DMS153 treated with DMSO at 0.1 percent for 48 hours (cell line): Measurements from ENCODE around the gene PCGF2.

Source experiments
- DNase-seq: peaks from one replicate; lab custom pipeline; 2025; ENCODE audit not compliant: unreplicated experiment; lab: John Stamatoyannopoulos, UW

The PCGF2 gene

GRCh38 chr17:38719943-38720641 lies 28.0 kb downstream of the PCGF2 start:
- DNase-seq = no peak

GRCh38 chr17:38719289-38719942 lies 28.7 kb downstream of the PCGF2 start:
- DNase-seq = no peak

- no peak for DNase-seq
Measured at GRCh38 chr17:38717139-38717745, 30.9 kb downstream of the PCGF2 start.

DNA sequence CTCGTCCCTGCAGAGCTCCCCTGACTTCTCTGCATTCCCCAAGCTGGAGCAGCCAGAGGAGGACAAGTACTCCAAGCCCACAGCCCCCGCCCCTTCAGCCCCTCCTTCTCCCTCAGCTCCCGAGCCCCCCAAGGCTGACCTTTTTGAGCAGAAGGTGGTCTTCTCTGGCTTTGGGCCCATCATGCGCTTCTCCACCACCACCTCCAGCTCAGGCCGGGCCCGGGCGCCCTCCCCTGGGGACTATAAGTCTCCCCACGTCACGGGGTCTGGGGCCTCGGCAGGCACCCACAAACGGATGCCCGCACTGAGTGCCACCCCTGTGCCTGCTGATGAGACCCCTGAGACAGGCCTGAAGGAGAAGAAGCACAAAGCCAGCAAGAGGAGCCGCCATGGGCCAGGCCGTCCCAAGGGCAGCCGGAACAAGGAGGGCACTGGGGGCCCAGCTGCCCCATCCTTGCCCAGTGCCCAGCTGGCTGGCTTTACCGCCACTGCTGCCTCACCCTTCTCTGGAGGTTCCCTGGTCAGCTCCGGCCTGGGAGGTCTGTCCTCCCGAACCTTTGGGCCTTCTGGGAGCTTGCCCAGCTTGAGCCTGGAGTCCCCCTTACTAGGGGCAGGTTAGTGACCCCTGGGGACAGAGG lies 31.6 kb downstream of the PCGF2 start:
- DNase-seq = no peak

- no peak for DNase-seq
Measured at GRCh38 chr17:38715216-38715943, 32.8 kb downstream of the PCGF2 start.

DNA sequence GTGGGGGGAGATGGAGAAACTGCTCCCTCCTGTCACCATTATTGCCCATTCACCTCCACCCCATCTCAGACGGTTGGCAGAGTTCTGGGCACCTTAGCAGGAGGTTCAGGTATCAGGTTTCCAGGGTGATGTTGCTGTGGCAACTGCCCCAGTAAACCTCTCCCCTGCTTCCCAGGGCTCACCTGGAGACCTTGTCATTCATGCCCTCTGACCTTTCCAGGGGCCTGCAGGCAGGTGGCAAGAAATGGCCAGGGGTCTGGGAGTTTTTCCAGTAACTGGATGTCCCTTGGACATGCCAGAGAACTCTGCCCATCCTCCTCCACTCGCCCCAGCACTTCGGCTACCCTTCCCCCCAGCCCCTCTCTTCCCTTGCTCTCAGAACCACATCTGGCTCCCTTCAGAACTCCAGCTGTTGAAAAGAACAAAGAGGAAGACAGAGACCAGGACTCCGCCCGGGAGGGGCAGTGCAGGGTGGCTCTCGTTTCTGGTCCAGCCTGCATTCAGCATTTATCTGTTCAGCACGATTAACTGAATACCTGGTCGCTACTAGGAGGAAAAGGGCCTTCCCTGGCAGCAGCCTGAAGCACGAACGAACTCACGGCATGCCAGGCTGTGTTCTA lies 34.6 kb downstream of the PCGF2 start:
- DNase-seq = no peak

- no peak for DNase-seq
Measured at GRCh38 chr17:38712593-38712992, 35.5 kb downstream of the PCGF2 start.

DNA sequence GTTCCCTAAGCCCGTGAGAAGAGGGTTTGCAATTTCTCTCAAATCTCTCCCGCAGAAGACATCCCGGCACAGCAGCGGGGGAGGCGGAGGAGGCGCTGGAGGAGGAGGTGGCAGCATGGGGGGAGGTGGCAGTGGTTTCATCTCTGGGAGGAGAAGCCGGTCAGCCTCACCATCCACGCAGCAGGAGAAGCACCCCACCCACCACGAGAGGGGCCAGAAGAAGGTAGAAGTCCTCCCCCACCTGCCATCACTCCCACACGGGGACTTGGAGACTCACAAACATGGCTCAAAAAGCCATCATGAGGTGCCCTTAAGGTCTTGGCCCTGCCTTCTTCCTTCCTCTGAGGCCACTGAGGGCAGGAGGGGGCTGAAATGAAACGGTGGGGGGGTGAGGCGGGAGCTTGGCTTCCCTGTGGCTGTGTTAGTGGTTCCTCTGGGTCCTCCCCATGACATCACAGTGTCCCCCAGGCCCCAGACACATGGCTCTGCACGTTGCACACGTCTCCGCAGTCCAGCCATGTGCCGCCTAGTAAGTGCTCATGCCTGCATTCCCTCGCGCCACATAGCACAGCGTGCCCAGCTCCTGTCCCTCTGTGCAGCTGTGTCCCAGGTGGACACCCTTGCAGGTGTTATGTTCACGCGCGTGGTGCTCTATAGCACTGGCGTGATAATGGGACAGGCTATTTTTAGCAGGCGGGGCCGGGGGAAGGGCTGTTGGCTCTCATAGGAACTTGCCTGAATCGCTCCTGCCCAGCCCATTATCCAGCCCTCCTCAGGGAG lies 36.2 kb downstream of the PCGF2 start:
- DNase-seq = no peak

- DNase-seq = no peak
Measured at GRCh38 chr17:38710985-38711384, 37.2 kb downstream of the PCGF2 start.

GRCh38 chr17:38710604-38710962 lies 37.6 kb downstream of the PCGF2 start:
- no peak for DNase-seq

DNA sequence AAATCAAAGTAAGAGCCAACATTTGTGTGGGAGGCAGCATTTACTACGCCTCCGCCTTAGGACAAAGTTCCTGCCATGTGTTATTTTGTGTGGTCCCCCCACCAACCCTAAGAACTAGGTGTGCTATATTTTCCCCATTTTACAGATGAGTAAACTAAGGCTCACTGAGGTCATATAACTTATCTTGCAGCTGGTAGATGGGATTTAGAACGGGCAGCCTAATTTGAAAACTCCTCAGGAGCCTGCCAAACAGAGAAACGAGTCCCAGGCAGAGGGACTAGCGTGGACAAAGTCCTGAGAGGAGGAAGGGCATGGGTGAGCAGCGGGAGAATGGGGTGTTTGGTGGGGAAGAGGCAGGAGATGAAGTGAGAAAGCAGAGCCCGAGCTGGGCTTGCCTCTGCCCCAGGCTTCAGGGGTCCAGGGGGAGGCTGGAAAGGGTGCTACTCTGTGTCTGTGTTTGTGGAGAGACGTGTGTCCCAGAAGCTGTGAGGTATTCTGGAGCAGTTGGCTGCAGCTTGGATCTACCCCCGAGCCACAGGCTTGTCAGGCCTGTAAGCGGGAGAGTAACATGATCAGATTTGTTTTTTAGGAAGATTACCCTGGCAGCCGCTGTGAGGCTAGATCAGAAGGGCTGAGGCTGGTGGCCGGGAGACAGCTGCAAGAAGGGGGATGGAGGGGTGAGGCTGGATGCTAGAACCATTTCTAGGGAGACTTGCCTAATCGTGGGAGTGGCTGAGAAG lies 38.1 kb downstream of the PCGF2 start:
- DNase-seq = no peak

DNA sequence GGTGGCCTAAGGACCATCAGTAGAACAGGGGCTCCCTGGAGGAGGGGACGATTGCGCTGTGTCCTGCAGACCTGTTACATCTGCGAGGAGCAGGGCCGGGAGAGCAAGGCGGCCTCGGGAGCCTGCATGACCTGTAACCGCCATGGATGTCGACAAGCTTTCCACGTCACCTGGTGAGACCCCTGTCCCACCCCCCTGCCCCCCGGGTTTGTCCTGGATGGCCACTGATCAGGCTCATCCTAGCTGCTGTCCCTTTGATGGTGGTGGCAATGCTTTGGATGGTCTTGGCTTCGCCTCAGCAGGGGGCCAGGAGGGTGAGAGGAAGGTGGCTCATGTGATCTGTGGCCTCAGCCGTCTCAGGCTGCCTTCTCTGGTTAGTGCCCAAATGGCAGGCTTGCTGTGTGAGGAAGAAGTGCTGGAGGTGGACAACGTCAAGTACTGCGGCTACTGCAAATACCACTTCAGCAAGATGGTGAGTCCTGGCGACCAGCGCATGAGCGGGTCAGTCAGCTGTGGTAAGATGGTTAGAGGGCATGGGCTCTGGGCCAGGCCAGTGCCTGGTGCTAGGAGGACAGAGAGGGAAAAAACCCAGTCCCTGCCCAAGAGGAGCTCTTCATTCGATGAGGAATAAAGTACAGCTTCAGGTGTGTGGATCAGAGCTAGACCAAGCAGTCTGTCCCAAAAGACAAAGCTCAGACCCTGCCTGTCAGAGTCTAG lies 38.9 kb downstream of the PCGF2 start:
- DNase-seq = no peak

DNA sequence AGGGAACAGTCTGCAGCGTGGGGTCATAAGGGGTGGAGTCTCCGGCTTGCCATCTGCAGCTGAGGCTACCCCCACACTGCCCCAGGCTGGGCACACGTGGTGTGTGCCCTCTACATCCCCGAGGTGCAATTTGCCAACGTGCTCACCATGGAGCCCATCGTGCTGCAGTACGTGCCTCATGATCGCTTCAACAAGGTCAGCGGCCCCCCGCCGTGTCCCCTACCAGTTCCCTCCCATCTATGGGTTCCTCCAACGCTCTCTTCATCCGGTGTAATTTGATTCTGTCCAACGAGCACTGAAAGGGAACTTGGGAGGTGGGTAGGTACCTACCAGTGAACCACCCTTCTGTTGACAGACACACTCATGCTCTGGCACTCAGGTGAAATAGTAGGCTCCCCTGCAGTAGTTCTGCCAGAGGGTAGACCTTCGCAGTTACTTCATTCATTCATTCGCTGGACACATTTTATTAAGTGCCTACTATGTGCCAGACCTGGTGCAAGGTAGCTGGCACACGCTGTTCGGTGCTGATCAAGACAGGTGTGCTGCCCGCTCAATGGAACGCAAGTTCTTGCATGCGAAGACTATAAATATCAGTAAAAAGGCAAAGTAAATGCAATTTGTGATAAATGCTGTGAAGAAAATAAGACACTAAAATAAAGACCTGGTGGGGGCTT lies 40.3 kb downstream of the PCGF2 start:
- no peak for DNase-seq

- DNase-seq = no peak
Measured at GRCh38 chr17:38706505-38707216, 41.5 kb downstream of the PCGF2 start.

DNA sequence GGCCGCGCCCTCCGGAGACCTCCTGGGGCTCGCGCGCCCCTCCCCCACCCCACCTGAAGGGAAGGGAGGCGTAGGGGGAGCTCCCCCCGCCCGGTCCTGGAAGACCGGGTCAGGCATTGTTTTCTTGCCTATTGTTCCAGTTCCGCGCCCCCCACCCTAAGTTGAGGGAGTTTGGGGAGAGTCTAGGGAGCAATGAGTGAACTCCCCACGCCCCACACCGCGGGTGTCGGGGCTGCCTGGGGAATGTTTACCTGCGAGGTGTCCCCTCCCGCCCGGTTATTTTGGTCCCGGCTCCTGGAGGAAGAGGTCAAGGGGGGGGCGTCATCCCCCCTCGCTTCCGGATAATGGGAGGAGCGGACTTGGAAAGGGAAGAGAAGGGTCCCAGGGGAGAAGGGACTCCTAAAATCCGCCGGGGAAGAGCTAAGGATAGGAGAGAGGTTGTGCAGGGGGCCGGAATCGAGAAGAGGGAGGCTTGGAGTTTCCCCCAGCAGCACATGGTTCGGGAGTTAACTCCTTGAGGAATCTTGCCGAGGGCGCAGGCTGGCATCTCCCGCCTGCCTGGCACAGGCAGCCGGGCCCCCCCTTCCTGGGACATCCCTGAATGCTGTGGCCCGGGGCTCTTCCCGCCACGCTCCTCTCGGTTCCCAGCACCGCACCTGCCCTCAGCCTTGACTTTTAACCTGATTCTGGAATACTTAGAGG lies 42.2 kb downstream of the PCGF2 start:
- peak; percentile 39 for DNase-seq

- DNase-seq = no peak
Measured at GRCh38 chr17:38705523-38705802, 42.7 kb downstream of the PCGF2 start.
